PC-9 (cell line): Measurements from ENCODE around the gene CAV1.

Source experiments
- EZH2 ChIP-seq: fragments of 200-600 bp; sonication (generic); IDR thresholded peaks from 2 replicates; pipeline ENCODE4 v1.8.0; 2017; ENCODE audit warnings: antibody characterized with exemption, low read depth
- TF ChIP-seq, protein P1 (sequence below): fragments of 200-600 bp; sonication (generic); conservative IDR thresholded peaks from 2 replicates; pipeline ENCODE4 v1.6.1; 2017; ENCODE audit warnings: mixed run types, antibody characterized with exemption, mild to moderate bottlenecking, moderate library complexity

DNA sequence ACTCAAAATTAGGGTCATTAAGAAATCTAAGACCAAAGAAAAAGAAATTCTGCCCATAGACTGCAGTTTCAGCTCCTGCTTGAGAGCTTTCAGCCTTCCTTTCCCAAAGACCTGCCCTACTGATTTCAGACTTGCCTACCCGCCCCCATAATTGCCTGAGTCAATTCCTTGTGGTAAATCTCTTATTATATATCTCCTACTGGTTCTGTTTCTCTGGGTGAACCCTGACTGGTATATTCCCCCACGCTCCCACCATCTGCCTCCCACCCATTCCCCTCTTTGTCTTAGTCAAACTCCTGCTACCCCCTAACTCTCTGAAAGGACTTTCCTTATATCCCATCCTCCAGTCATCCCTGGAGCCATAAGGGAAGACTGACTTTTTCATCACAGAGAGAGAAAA, 82.5 kb downstream of the CAV1 start:
- TF ChIP-seq, protein P1, sequence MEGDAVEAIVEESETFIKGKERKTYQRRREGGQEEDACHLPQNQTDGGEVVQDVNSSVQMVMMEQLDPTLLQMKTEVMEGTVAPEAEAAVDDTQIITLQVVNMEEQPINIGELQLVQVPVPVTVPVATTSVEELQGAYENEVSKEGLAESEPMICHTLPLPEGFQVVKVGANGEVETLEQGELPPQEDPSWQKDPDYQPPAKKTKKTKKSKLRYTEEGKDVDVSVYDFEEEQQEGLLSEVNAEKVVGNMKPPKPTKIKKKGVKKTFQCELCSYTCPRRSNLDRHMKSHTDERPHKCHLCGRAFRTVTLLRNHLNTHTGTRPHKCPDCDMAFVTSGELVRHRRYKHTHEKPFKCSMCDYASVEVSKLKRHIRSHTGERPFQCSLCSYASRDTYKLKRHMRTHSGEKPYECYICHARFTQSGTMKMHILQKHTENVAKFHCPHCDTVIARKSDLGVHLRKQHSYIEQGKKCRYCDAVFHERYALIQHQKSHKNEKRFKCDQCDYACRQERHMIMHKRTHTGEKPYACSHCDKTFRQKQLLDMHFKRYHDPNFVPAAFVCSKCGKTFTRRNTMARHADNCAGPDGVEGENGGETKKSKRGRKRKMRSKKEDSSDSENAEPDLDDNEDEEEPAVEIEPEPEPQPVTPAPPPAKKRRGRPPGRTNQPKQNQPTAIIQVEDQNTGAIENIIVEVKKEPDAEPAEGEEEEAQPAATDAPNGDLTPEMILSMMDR, result no peak
- TF ChIP-seq EZH2, result no peak
